Stomach smooth muscle (tissue), 2 donors: Measurements from ENCODE around the gene ZNF845.
"Not testable (repeated sequence)": the region's sequence is repeated elsewhere in the genome, so short reads cannot be mapped to it uniquely, and the experiment has no call there.

Experiments used
- H3K27ac ChIP-seq: one replicate; pipeline ENCODE4 v1.7.0; 2013; ENCODE audit warnings: mild to moderate bottlenecking, low read length, inconsistent platforms
- H3K27me3 ChIP-seq, 2 donors: one replicate each; pipeline ENCODE4 v1.7.0; 2013; ENCODE audit warnings: low read length in 2 of 2; ENCODE audit not compliant: insufficient read depth in 2 of 2, control insufficient read depth in 1 of 2
- H3K36me3 ChIP-seq, 2 donors: one replicate each; pipeline ENCODE4 v1.7.0; 2013; ENCODE audit warnings: low read length in 2 of 2; ENCODE audit not compliant: control insufficient read depth in 2 of 2, insufficient read depth in 2 of 2
- H3K4me1 ChIP-seq: one replicate; pipeline ENCODE4 v1.7.0; 2013; ENCODE audit warnings: low read length; ENCODE audit not compliant: control insufficient read depth, insufficient read depth
- H3K4me3 ChIP-seq, 2 donors: one replicate each; pipeline ENCODE4 v1.7.0; 2013; ENCODE audit warnings: low read length in 2 of 2
- H3K9ac ChIP-seq, 2 donors: one replicate each; pipeline ENCODE4 v1.7.0; 2013; ENCODE audit warnings: low read length in 2 of 2, mild to moderate bottlenecking in 1 of 2
- H3K9me3 ChIP-seq, 2 donors: one replicate each; pipeline ENCODE4 v1.7.0; 2013; ENCODE audit warnings: low read length in 2 of 2; ENCODE audit not compliant: control insufficient read depth in 2 of 2
- donor health status: healthy.
- donor health status: Pancreatic carcinoma.

The ZNF845 gene

DNA sequence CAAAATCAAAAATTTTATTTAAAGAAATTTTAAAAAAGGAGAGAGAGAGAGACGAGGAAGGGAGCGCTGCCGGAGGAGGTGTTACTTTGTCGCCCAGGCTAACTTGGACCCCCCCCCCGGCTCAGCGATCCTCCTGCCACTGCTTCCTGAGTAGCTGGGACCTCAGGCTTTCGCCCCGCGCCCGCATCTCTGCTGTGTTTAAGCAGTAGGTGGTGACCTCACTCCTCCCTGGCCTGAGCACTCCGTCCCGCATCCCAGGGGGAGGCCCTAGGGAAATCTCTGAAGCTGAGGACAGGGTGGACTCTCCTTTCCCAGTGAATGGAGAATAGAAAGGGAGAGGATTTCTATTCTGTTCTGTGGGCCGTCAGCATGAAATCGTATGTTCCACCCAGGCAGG lies 485 bp upstream of the ZNF845 start:
- Histone ChIP-seq H3K27me3 (no peaks in the 10 kb centered on the region), H3K4me1 (peaks cover 6% of the 10 kb centered on the region), H3K36me3 (no peaks in the 10 kb centered on the region), H3K9me3 (peaks cover 0 to 4% of the 10 kb centered on the region in 2 donors), H3K27ac (no peak overlapping the region), H3K9ac (peak overlapping the region; percentile 60 to 69), H3K4me3 (peak overlapping the region; percentile 79 to 94)

DNA sequence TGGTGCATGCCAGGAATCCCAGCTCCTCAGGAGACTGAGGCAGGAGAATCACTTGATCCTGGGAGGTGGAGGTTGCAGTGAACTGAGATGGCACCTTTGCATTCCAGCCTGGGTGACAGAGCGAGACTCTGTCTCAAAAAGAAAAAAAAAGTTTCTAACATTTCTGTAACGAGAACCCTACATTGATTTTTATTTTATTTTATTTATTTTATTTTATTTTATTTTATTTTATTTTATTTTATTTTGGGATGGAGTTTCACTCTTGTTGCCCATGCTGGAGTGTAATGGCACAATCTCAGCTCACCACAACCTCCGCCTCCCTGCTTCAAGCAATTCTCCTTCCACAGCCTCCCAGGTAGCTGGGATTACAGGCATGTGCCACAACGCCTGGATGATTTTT lies 10.9 kb downstream of the ZNF845 start:
- H3K4me1 ChIP-seq, H3K4me3 ChIP-seq, H3K27ac ChIP-seq, H3K9me3 ChIP-seq, H3K27me3 ChIP-seq, H3K9ac ChIP-seq: not testable (repeated sequence)
- peaks cover 36 to 50% of the 10 kb centered on the region in 2 donors for H3K36me3 ChIP-seq

DNA sequence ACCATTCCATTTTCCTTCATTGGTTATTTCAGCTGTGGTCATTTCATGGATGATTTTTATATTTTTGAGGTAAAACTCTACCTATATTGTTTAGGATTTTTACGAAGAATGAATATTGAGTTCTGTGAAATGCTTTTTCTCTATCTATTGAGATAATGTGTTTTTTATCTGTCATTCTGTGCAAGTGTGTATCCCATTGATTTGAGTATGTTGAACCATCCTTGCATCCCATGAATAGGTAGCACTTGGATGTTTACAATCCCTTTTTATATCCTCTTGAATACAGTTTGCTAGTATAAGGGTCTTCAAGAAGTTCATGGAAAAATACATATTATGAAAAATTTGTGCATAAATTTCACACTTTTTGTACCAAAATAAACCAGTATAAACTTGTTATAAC lies 22.2 kb downstream of the ZNF845 start:
- H3K27ac ChIP-seq, result no peak overlapping the region
- no peak overlapping the region for H3K4me3 ChIP-seq
- H3K27me3 ChIP-seq, result no peaks in the 10 kb centered on the region
- no peaks in the 10 kb centered on the region for H3K4me1 ChIP-seq
- peaks cover 13 to 18% of the 10 kb centered on the region in 2 donors for H3K36me3 ChIP-seq
- no peak overlapping the region for H3K9ac ChIP-seq
- H3K9me3 ChIP-seq, result peaks cover 12 to 22% of the 10 kb centered on the region in 2 donors

DNA sequence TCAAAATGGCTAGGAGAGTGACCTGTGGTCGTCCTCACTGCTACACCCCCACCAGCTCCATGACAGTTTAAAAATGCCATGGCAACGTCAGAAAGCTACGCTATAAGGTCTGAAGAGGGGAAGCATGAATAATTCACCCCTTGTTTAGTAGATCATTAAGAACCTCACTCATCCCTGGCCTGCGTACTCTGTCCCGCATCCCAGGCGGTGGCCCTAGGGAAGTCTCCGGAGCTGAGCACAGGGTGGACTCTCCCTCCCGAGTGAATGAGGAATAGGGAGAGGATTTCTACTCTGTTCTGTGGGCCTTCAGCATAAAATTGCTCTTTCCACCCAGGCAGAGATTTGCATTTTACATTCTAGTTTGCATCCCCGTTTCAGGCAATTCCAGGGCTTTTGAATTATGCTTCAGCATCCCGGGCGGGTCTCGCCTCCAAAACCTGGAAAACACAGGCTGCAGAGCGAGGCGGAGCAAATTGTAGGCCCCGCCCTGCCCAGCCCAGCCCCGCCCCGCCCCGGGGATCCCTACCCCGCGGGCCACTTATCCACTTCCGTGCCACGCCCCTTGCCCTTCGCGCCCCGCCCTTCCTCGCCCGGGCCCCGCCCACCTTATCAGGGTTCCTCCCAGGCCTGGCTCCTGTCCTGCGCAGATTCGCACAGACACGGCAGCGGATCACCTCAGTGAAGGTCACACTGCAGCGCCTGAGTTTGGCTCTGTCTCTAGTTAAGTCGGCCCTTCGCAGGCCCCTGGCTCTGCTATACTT lies 24.5 kb downstream of the ZNF845 start:
- H3K27ac ChIP-seq, result no peak overlapping the region
- H3K9ac ChIP-seq, result no peak overlapping the region
- no peaks in the 10 kb centered on the region for H3K4me1 ChIP-seq
- no peaks in the 10 kb centered on the region for H3K27me3 ChIP-seq
- H3K36me3 ChIP-seq, result no peaks in the 10 kb centered on the region
- peaks cover 0 to 15% of the 10 kb centered on the region in 2 donors for H3K9me3 ChIP-seq
- no peak overlapping the region for H3K4me3 ChIP-seq

DNA sequence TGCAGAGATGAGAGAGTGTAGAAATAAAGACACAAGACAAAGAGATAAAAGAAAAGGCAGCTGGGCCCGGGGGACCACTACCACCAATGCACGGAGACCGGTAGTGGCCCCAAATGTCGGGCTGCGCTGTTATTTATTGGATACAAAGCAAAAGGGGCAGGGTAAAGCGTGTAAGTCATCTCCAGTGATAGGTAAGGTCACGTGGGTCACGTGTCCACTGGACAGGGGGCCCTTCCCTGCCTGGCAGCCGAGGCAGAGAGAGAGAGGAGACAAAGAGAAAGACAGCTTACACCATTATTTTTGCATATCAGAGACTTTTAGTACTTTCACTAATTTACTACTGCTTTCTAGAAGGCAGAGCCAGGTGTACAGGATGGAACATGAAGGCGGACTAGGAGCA lies 26.5 kb downstream of the ZNF845 start:
- H3K27me3 ChIP-seq, H3K4me3 ChIP-seq, H3K4me1 ChIP-seq, H3K27ac ChIP-seq, H3K9me3 ChIP-seq, H3K36me3 ChIP-seq, H3K9ac ChIP-seq: not testable (repeated sequence)

DNA sequence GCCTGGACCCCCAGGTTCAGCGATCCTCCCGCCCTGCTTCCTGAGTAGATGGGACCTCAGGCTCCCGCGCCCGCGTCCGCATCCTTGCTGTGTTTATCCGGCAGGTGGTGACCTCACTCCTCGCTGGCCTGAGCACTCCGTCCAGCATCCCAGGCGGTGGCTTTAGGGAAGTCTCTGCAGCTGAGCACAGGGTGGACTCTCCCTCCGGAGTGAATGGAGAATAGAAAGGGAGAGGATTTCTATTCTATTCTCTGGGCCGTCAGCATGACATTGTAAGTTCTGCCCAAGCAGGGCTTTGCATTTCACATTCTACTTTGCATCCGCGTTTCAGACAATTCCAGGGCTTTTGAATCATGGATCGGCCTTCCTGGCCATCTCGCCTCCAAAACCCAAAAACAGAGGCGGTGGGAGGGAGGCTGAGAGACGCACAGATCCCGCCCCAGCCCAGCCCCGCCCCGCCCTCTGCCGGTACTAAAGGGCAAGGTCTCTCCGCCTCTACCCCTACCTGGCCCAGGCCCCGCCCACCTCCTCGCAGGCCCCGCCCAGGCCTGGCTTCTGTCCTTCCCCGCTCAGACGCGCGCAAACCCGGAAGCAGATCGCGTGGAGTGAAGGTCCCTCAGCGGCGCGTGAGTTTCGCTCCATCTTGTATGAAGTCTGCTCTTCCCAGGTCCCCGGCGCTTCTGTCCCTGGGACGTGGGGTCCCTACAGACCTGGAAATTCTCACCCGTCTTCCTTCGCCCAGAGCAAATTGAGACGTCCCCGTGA lies 31.8 kb downstream of the ZNF845 start, which contains the start of gene ZNF525:
Gene ZNF525, plus strand, starts transcription at position 572 of the 765 bp plus-strand sequence. CDS start 6,577 bp downstream, outside the sequence.
- Histone ChIP-seq H3K9ac (peak within 1 kb of the TSS; percentile 80 to 87), H3K27me3 (no peaks in the 10 kb centered on the region), H3K36me3 (no peaks in the 10 kb centered on the region), H3K9me3 (no peaks in the 10 kb centered on the region), H3K4me3 (peak within 1 kb of the TSS; percentile 85 to 86), H3K4me1 (peaks cover 5% of the 10 kb centered on the region), H3K27ac (peak within 1 kb of the TSS; percentile 31)

DNA sequence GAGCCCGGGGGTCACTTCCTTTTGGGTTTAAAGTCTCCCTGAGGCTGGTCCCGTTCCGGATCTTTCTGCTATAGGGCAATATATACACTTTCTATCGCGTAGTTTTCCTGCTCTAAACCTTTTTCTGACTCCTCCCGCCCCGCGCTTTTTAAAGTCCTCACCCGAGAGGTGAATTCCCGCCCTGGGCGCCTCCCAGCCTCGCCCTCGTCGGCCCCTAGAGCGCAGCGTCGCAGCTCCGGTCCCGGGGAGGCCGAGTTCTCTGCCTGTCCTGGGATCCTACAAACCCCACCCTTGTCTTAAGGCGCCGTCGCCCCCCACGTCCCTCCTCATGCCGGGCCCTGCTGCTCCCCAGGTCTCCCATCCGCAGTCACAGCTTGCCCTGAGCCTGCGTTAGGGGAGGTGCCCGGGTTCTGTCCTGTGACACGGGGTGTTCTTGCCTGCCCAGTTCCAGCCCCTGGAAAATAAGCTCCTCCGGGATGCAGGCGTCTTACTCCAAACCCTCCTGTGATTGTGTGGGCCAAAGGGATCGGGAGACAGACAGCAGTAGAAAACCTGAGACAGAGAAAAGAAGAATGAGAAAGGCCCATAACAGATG lies 32.4 kb downstream of the ZNF845 start:
- no peaks in the 10 kb centered on the region for H3K9me3 ChIP-seq
- H3K4me1 ChIP-seq, result peaks cover 5% of the 10 kb centered on the region
- no peaks in the 10 kb centered on the region for H3K36me3 ChIP-seq
- H3K4me3 ChIP-seq, result peak overlapping the region; percentile 85 to 86
- no peaks in the 10 kb centered on the region for H3K27me3 ChIP-seq
- peak overlapping the region; percentile 80 to 87 for H3K9ac ChIP-seq
- H3K27ac ChIP-seq, result peak overlapping the region; percentile 31

DNA sequence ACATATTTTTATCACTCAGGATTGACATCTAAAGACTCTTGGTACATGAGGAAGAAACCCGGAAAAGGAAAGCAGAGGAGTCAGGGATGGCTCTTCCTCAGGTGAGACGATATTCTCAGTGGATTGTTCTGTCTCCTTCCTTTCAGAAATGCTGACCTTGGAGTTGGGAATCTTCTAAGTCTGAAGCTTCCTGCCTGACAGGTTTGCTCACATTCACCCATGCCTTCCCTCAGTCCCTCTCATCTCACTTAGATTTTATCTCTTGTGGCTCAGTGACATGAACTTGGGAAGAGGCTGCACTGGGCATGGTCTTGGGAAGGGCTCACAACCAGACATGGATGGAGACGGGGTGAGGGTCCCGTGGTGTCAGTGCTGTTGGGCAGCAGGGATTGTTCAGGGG lies 38.6 kb downstream of the ZNF845 start:
- Histone ChIP-seq H3K4me1 (no peaks in the 10 kb centered on the region), H3K9me3 (no peaks in the 10 kb centered on the region), H3K27me3 (no peaks in the 10 kb centered on the region), H3K9ac (no peak overlapping the region), H3K27ac (no peak overlapping the region), H3K36me3 (peaks cover 8 to 11% of the 10 kb centered on the region in 2 donors), H3K4me3 (no peak overlapping the region)

DNA sequence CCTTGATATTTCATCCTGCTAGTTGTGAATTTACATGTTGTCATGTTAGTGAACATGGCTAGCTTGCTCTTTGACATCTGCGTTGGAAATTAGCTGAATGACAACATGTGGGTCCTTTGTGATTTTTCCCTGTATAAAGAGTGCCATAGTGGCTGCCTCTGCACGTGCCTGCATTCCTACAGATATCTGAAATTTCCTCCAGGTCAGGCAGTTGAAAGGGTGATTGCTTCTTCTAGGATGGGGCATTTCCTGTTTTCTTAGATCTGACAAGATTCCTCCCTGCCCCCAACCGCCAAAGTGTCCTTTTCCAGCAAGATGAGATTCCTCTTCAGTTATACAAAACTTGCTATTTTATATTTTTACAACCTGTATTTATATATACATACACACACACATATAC lies 40.7 kb downstream of the ZNF845 start:
- Histone ChIP-seq H3K27me3 (no peaks in the 10 kb centered on the region), H3K4me3 (no peak overlapping the region), H3K9ac (no peak overlapping the region), H3K9me3 (no peaks in the 10 kb centered on the region), H3K27ac (no peak overlapping the region), H3K36me3 (peaks cover 12 to 15% of the 10 kb centered on the region in 2 donors), H3K4me1 (no peaks in the 10 kb centered on the region)

DNA sequence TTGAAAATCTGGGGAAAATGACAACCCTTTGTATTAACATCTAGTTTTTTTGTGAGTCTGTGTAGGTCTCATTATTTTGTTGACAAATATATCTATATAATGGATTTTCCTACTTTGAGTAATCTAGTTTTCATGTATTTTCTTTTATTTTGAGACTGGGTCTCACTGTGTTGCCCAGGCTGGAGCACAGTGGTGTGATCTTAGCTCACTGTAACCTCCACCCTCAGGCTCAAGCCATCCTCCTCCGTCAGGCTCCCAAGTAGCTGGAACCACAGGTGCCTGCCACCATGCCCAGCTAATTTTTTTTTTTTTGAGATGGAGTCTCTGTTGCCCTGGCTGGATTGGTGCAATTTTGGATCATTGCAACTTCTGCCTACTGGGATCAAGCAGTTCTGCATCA lies 41.2 kb downstream of the ZNF845 start:
- no peaks in the 10 kb centered on the region for H3K27me3 ChIP-seq
- no peak overlapping the region for H3K9ac ChIP-seq
- H3K9me3 ChIP-seq, result no peaks in the 10 kb centered on the region
- H3K4me1 ChIP-seq, result no peaks in the 10 kb centered on the region
- peaks cover 12 to 15% of the 10 kb centered on the region in 2 donors for H3K36me3 ChIP-seq
- H3K27ac ChIP-seq, result no peak overlapping the region
- H3K4me3 ChIP-seq, result no peak overlapping the region
